AG04450 (cell line): ENCODE measurements around the gene PSD2. TPM values are rescaled to one million over a fixed set of nuclear protein-coding genes. Genes with fewer than 3 reads are reported as not detected.
A peak's percentile ranks its signal among the peaks of the same experiment; 100 is the strongest.

Experiments
- CTCF ChIA-PET: fragments of 300-600, 350-600 bp; formaldehyde crosslinking; extraction: SDS; loops from one replicate; lab custom pipeline; 2022; ENCODE audit warnings: antibody characterized with exemption, inconsistent platforms; lab: Charles Lee
- POLR2A ChIA-PET: fragments of 350-600 bp; formaldehyde crosslinking; extraction: SDS; loops from one replicate; lab custom pipeline; 2021; ENCODE audit warnings: antibody characterized with exemption, inconsistent platforms; lab: Yijun Ruan, JAX
- DNase-seq: peaks from one replicate; pipeline ENCODE4 v3.0.0-alpha.2; 2011; ENCODE audit warnings: low read depth, low spot score
- H3K27ac ChIP-seq: one replicate; pipeline ENCODE4 v1.5.1; 2012; ENCODE audit warnings: low read depth, low read length, control low read depth
- H3K27me3 ChIP-seq: one replicate; pipeline ENCODE4 v1.6.0; 2012; ENCODE audit warnings: low read length; ENCODE audit not compliant: control insufficient read depth, insufficient read depth
- H3K4me3 ChIP-seq: 2 replicates; pipeline ENCODE4 v1.5.1; 2011; ENCODE audit warnings: mild to moderate bottlenecking, low read depth, low read length, control low read depth
- H3K9me3 ChIP-seq: 2 replicates; pipeline ENCODE4 v1.5.1; 2012; ENCODE audit warnings: low read length; ENCODE audit not compliant: control insufficient read depth, insufficient read depth
- polyA plus RNA-seq: library from polyadenylated mRNA; depleted of rRNA; stranded (reverse); fragments of >200 nt; gene quantifications from 2 replicates; pipeline ENCODE4 v1.2.3, GENCODE V29; 2011
- TF ChIP-seq, protein P1 (sequence below): IDR thresholded peaks from 2 replicates; pipeline ENCODE4 v1.5.1; 2011; ENCODE audit warnings: low read depth, low read length, control low read depth, inconsistent platforms

Gene PSD2
- polyA plus RNA-seq, 1 experiment: not detected

DNA sequence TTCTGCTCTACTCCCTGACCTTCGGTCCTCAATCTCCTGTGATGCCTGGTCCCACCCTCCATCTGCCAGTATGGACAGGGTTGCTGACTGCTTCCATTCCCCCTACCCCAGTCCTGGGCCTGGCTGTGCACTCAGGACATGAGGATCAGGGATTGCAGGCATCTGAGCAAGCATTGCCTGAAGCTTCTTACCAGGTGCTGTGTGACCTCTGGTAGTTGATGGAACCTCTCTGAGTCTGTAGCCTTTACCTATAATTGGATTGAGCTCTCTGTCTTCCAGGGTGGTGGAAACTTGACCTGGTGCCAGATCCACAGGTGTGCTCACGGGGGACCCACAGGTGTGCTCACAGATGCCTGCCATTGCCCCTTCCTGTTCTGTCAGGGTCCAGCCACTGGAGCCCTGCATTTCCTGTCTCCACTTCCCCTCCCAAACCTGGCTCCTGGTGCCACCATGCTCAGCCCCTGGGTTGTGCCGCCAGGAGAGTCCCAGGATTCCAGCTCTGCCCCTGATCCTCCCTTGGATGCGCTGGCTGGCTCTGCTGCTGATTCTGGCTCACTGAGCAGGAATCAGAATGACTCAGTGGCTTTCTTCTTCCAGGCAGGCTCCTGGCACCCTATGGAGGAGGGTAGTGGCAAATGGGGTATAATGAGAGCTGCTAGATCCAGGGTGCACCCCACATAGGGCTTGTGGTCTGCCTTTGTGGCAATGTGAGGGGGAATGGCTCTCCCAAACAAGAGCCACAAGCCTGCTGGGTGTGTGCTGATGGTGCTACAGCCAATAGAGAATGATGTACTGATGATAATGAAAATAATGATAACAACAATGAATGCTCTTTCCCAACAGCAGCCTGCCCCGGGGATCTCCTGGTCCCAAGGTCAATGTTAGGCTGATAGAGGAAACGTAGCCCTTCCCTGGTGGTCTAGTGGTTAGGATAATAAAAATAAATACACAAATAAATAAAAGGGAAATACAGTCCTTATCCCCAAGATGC, 35.2 kb upstream of the PSD2 start:
- Histone ChIP-seq H3K27me3 (peaks cover 39% of the 10 kb centered on the region), H3K27ac (peak overlapping the region; percentile 31), H3K4me3 (no peak overlapping the region), H3K9me3 (no peaks in the 10 kb centered on the region; the same call in 1 of the 2 replicates)
- TF ChIP-seq, protein P1, sequence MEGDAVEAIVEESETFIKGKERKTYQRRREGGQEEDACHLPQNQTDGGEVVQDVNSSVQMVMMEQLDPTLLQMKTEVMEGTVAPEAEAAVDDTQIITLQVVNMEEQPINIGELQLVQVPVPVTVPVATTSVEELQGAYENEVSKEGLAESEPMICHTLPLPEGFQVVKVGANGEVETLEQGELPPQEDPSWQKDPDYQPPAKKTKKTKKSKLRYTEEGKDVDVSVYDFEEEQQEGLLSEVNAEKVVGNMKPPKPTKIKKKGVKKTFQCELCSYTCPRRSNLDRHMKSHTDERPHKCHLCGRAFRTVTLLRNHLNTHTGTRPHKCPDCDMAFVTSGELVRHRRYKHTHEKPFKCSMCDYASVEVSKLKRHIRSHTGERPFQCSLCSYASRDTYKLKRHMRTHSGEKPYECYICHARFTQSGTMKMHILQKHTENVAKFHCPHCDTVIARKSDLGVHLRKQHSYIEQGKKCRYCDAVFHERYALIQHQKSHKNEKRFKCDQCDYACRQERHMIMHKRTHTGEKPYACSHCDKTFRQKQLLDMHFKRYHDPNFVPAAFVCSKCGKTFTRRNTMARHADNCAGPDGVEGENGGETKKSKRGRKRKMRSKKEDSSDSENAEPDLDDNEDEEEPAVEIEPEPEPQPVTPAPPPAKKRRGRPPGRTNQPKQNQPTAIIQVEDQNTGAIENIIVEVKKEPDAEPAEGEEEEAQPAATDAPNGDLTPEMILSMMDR: no peak
- ChIA-PET POLR2A (no interaction called here), CTCF (interaction anchor here (13.6 kb wide), 1 partner anchor 125 kb away, joined by 314 read pairs; no protein-coding TSS in a partner anchor)
- DNase-seq: no peak

DNA sequence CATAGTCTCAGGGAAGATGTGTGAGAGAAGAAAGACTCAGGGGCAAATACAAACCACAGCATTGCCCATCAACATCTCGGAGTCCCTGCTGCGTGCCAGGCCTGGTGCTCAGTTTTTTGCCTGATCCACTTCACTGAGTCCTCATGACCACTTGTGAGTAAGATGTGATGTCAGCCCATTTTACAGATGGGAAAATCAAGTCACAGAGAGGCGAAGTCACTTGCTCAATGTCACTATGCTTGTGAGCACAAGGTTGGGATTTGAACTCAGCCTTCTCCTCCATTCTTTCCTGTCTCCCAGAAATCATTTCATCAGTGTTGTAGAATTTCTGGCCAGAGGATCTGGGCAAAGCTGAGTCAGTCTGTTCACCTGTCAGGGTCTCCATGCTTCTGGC, 34.6 kb upstream of the PSD2 start:
- Histone ChIP-seq H3K27ac (no peak overlapping the region), H3K27me3 (peaks cover 32% of the 10 kb centered on the region), H3K4me3 (no peak overlapping the region), H3K9me3 (no peaks in the 10 kb centered on the region; the same call in 1 of the 2 replicates)
- DNase-seq: no peak
- ChIA-PET CTCF (interaction anchor here (13.6 kb wide), 1 partner anchor 126 kb away, joined by 314 read pairs; no protein-coding TSS in a partner anchor), POLR2A (no interaction called here)
- TF ChIP-seq, protein P1: no peak

DNA sequence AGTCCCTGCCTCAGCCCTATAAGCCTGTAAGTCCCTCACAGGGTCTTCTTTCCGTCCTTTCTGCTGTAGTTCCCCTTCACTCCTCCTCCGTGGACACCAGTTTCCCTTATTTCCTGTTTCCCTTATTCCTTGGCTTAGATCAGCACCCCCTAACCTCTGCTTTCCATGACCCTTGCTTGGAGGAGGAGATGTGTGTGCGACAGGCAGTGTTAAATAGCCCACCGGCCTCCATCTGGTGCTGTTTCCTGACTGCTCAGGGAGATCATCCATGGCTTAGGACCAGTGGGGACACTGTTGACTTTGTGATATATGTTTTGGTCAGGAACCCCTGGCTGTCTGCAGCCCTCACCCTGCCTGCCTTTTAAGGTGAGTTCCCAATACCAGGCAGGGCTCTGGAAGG, 34.1 kb upstream of the PSD2 start:
- POLR2A ChIA-PET: no interaction called here

DNA sequence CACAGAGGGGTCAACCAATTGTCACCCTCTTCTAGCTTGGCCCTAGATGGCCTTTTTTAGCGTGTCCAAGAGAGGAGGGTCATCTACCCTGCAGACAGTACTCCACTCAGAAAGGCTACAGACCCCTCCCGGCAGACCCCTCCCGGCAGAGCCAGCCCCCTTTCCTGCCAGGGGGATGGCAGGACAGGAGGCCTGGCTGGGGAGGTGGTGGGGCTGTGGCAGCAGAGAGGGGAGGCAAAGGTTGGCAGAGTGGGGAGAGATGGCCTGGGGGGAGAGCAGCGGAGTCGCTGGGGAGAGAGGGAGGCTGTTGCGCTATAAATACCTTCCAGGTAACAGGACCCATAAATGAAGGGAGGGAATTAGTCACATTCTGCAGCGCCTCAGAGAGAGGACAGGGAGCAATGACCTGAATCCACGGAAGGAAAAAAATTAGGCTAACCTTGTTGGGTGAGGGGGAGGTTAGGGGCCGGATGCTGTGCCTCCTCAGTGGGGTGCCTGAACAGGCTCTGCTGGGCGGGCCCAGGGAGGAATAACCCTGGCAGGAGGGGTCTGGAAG, 32.9 kb upstream of the PSD2 start:
- Histone ChIP-seq H3K27ac (no peak overlapping the region), H3K27me3 (peaks cover 21% of the 10 kb centered on the region), H3K9me3 (no peaks in the 10 kb centered on the region; the same call in 1 of the 2 replicates), H3K4me3 (no peak overlapping the region)
- TF ChIP-seq, protein P1: no peak
- DNase-seq: no peak
- CTCF ChIA-PET: interaction anchor here (0.9 to 13.6 kb wide), 2 partner anchors 51 to 128 kb away, joined by 3 to 314 read pairs; no protein-coding TSS in a partner anchor
- POLR2A ChIA-PET: no interaction called here

More for the DNA sequence above, 34.1 kb upstream of the PSD2 start:
- no peak for DNase-seq
- H3K27me3 ChIP-seq: peaks cover 28% of the 10 kb centered on the region
- TF ChIP-seq, protein P1: no peak
- no peak overlapping the region for H3K27ac ChIP-seq
- CTCF ChIA-PET: interaction anchor here (0.6 to 13.6 kb wide), 3 partner anchors 8 to 126 kb away, joined by 3 to 314 read pairs (median 4); no protein-coding TSS in a partner anchor
- no peaks in the 10 kb centered on the region; the same call in 1 of the 2 replicates for H3K9me3 ChIP-seq
- no peak overlapping the region for H3K4me3 ChIP-seq
